Esophagus muscularis mucosa (tissue), 4 donors: Measurements from ENCODE around the gene TXK. TPM values are rescaled to one million over a fixed set of nuclear protein-coding genes. Genes with fewer than 3 reads are reported as not detected.

Source experiments
- DNase-seq: peaks from one replicate; pipeline ENCODE4 v3.0.0-alpha.2; 2017; ENCODE audit errors: extremely low spot score
- H3K27ac ChIP-seq, 4 donors: fragments of 200-600 bp; sonication (generic); replicated peaks in 1 of 4; 1 replicate in 3 of 4; 2 replicates in 1 of 4; pipeline ENCODE4 v1.5.1; 2016 to 2019; ENCODE audit warnings: mild to moderate bottlenecking in 1 of 4
- H3K27me3 ChIP-seq, 4 donors: fragments of 200-600 bp; sonication (generic); one replicate each; pipeline versions ENCODE4 v1.5.1 to v1.6.0; 2016 to 2019
- H3K36me3 ChIP-seq, 4 donors: fragments of 200-600 bp; sonication (generic); one replicate each; pipeline ENCODE4 v1.5.1; 2016 to 2019
- H3K4me1 ChIP-seq, 4 donors: fragments of 200-600 bp; sonication (generic); one replicate each; pipeline ENCODE4 v1.5.1; 2016 to 2019
- H3K4me3 ChIP-seq, 4 donors: fragments of 200-600 bp; sonication (generic); 1 replicate in 2 of 4; 2 replicates in 2 of 4; pipeline ENCODE4 v1.5.1; 2016 to 2019; ENCODE audit warnings: mild to moderate bottlenecking in 4 of 4, moderate library complexity in 1 of 4
- H3K9me3 ChIP-seq, 4 donors: fragments of 200-600 bp; sonication (generic); 1 replicate in 3 of 4; 2 replicates in 1 of 4; pipeline ENCODE4 v1.5.1; 2016 to 2019
- EP300 ChIP-seq: sonication (generic); formaldehyde crosslinking; IDR thresholded peaks from one replicate; pipeline ENCODE4 v1.6.1; 2017; ENCODE audit warnings: antibody characterized with exemption
- POLR2A ChIP-seq: fragments of 450-650 bp; IDR thresholded peaks from one replicate; pipeline ENCODE4 v1.6.1; 2017; ENCODE audit warnings: antibody characterized with exemption, moderate library complexity, mild to moderate bottlenecking, low read depth
- POLR2AphosphoS5 ChIP-seq, 2 donors: sonication (generic); formaldehyde crosslinking; IDR thresholded peaks; one replicate each; pipeline ENCODE4 v1.6.1; 2017; ENCODE audit warnings: antibody characterized with exemption in 2 of 2
- WGBS: methylation state at CpG from one replicate; pipeline ENCODE4 v1.1.5; 2018; 5-methylcytosine and 5-hydroxymethylcytosine counted together
- intact Hi-C: fragments of 100-400 bp; cut with DNase I; formaldehyde crosslinking; loops from one replicate; pipeline ENCODE4 v1.15.1; 2023
- total RNA-seq, 4 donors: library from RNA; depleted of rRNA; stranded (reverse); fragments of >200 nt; gene quantifications; one replicate each; pipeline versions ENCODE4 v1.1.0 to v1.2.1, GENCODE V29; 2016
- TF ChIP-seq, protein P1 (sequence below), 3 experiments: fragments of 200-600 bp in 2 of 3; fragments of 450-650 bp in 1 of 3; sonication (generic) in 2 of 3; IDR thresholded peaks; one replicate each; pipeline ENCODE4 v1.5.1; 2017 to 2019; ENCODE audit warnings: antibody characterized with exemption in 3 of 3, mild to moderate bottlenecking in 2 of 3, moderate library complexity in 1 of 3

The TXK gene
- total RNA-seq, 4 donors from 2014 or later = 0.92 to 2.1 (median 1.1) TPM

DNA sequence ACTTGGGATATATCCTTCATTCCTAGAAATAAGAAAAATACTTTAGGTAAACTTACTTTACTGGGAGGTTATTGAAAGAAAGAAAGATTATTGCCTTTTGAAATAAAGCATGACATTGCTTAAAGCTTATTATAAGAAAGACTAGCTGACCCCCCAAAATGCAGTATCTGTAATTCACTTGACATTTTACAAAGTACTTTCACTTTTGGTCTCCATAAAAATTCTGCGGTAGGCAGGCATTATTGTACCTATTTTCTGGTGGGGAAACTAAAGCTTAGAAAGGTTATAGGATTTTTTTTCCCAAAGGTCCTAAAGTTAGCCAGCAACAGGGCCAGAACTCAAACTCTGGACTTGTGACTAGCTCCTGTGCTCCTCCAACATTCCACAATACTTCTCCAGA lies 29.7 kb upstream of the TXK start:
- no peaks in the 10 kb centered on the region for H3K27me3 ChIP-seq
- DNase-seq = no peak
- H3K4me1 ChIP-seq = no peaks in the 10 kb centered on the region
- H3K9me3 ChIP-seq = no peaks in the 10 kb centered on the region
- no peak overlapping the region for H3K4me3 ChIP-seq
- TF ChIP-seq POLR2A (no peak), EP300 (no peak), POLR2AphosphoS5 (IDR thresholded peaks at IDR 0.05) (no peak)
- TF ChIP-seq, protein P1, sequence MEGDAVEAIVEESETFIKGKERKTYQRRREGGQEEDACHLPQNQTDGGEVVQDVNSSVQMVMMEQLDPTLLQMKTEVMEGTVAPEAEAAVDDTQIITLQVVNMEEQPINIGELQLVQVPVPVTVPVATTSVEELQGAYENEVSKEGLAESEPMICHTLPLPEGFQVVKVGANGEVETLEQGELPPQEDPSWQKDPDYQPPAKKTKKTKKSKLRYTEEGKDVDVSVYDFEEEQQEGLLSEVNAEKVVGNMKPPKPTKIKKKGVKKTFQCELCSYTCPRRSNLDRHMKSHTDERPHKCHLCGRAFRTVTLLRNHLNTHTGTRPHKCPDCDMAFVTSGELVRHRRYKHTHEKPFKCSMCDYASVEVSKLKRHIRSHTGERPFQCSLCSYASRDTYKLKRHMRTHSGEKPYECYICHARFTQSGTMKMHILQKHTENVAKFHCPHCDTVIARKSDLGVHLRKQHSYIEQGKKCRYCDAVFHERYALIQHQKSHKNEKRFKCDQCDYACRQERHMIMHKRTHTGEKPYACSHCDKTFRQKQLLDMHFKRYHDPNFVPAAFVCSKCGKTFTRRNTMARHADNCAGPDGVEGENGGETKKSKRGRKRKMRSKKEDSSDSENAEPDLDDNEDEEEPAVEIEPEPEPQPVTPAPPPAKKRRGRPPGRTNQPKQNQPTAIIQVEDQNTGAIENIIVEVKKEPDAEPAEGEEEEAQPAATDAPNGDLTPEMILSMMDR (IDR thresholded peaks at IDR 0.05) = no peak
- intact Hi-C loops = no loop called here
- no peak overlapping the region for H3K27ac ChIP-seq
- peaks cover 0 to 14% (median 0%) of the 10 kb centered on the region in 4 donors for H3K36me3 ChIP-seq
- 93% methylated on average over 1 of the region's 1 CpG for WGBS

DNA sequence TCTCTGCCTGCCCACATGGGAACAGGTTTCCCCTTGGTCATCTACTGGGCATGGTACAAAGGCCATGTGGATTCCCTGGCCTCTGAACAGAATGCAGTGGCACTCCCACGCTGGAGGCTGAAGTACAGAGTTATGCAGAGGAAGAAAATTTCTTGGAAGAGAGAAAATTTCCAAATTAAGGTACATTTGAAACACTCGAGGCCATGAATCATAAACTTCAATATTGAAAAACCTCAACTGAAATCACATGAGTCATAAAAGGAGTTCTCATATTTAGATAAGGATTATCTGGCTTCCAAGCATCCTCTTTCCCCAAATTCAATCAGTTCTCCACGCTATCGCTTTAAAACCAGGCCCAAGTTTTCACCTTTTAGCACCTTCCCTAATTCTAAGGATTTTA lies 28.1 kb upstream of the TXK start:
- TF ChIP-seq POLR2A = no peak
- no peak for TF ChIP-seq EP300
- TF ChIP-seq, protein P1 (IDR thresholded peaks at IDR 0.05) = no peak
- TF ChIP-seq POLR2AphosphoS5 (IDR thresholded peaks at IDR 0.05) = no peak
- peaks cover 0 to 8% (median 0%) of the 10 kb centered on the region in 4 donors for H3K36me3 ChIP-seq
- no peak overlapping the region for H3K4me3 ChIP-seq
- intact Hi-C loops = no loop called here
- no peaks in the 10 kb centered on the region for H3K27me3 ChIP-seq
- H3K9me3 ChIP-seq = no peaks in the 10 kb centered on the region
- no peak for DNase-seq
- WGBS = 71% methylated on average over 4 of the region's 4 CpGs
- H3K4me1 ChIP-seq = no peaks in the 10 kb centered on the region
- no peak overlapping the region for H3K27ac ChIP-seq

DNA sequence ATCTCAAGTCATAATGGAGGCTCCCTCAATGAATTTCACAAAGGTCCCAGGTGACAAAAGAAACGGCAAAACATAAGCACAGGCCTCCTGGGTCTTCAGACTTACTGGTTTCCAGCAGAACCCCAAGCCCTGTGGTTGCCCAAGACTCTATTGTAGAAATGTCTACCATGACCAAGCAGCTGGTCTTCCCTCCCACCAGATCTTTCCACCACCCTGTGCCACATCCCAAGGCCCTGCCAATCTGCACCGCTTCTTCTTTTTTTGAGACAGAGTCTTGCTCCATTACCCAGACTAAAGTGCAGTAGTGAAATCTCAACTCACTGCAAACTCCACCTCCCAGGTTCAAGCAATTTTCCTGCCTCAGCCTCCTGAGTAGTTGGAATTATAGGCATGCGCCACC lies 23.2 kb upstream of the TXK start:
- H3K9me3 ChIP-seq = peaks cover 0 to 18% (median 15%) of the 10 kb centered on the region in 4 donors
- TF ChIP-seq, protein P1 (IDR thresholded peaks at IDR 0.05) = no peak
- TF ChIP-seq EP300 (no peak), POLR2A (no peak), POLR2AphosphoS5 (IDR thresholded peaks at IDR 0.05) (no peak)
- no peaks in the 10 kb centered on the region for H3K4me1 ChIP-seq
- 67% methylated on average over 3 of the region's 3 CpGs for WGBS
- intact Hi-C loops = no loop called here
- H3K4me3 ChIP-seq = no peak overlapping the region
- no peaks in the 10 kb centered on the region for H3K27me3 ChIP-seq
- H3K36me3 ChIP-seq = peaks cover 0 to 19% (median 15%) of the 10 kb centered on the region in 4 donors
- H3K27ac ChIP-seq = no peak overlapping the region
- no peak for DNase-seq

DNA sequence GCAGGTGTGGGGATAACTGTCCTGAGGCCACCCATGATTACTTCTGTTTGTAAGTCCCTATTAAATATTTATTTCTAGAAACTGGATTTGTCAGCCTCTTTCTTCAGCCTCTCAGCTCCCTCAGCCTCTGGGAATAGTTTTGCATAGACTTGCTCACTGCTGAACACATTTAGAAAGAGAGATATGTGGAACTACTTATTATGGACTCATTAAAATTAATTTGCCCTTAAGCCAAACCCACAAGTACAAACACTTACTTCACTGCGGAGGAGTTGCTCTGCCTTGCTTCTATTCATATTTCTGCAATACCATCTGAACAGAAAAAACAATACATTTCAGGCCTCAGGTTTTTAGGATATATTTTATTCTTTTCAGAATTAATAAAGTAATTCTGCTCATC lies 22.4 kb upstream of the TXK start:
- Histone ChIP-seq H3K36me3 (peaks cover 0 to 19% (median 15%) of the 10 kb centered on the region in 4 donors), H3K9me3 (peaks cover 0 to 18% (median 15%) of the 10 kb centered on the region in 4 donors), H3K4me3 (no peak overlapping the region), H3K27me3 (no peaks in the 10 kb centered on the region), H3K4me1 (no peaks in the 10 kb centered on the region), H3K27ac (no peak overlapping the region)
- 97% methylated on average over 1 of the region's 1 CpG for WGBS
- intact Hi-C loops = no loop called here
- DNase-seq = no peak
- no peak for TF ChIP-seq POLR2AphosphoS5 (IDR thresholded peaks at IDR 0.05)
- no peak for TF ChIP-seq POLR2A
- no peak for TF ChIP-seq EP300
- TF ChIP-seq, protein P1 (IDR thresholded peaks at IDR 0.05) = no peak
